NCI-H446 (cell line): ENCODE measurements around the gene CADM1.

Experiments used
- DNase-seq, 2 experiments: peaks; one replicate each; lab custom pipeline; 2025; lab: John Stamatoyannopoulos, UW

The CADM1 gene

GRCh38 chr11:115398333-115399080, 105.7 kb downstream of the CADM1 start:
- no peak for DNase-seq

GRCh38 chr11:115396533-115396932, 107.7 kb downstream of the CADM1 start:
- DNase-seq = peak; percentile 12 to 20

- DNase-seq = no peak
These were observed 110.3 kb downstream of the CADM1 start for GRCh38 chr11:115393950-115394349.

GRCh38 chr11:115391598-115391997, 112.6 kb downstream of the CADM1 start:
- DNase-seq = peak in 1 of 2 experiments; percentile 13

- no peak for DNase-seq
These were observed 113.1 kb downstream of the CADM1 start for GRCh38 chr11:115391160-115391559.

- no peak for DNase-seq
These were observed 113.8 kb downstream of the CADM1 start for GRCh38 chr11:115390441-115390840.

- DNase-seq = no peak
These were observed 114.4 kb downstream of the CADM1 start for GRCh38 chr11:115389790-115390189.

- no peak for DNase-seq
These were observed 119.0 kb downstream of the CADM1 start for GRCh38 chr11:115385226-115385625.

- no peak for DNase-seq
These were observed 120.0 kb downstream of the CADM1 start for GRCh38 chr11:115384236-115384635.

- DNase-seq = no peak
These were observed 120.8 kb downstream of the CADM1 start for GRCh38 chr11:115383431-115383830.

- no peak for DNase-seq
These were observed 124.7 kb downstream of the CADM1 start for GRCh38 chr11:115379528-115379927.

GRCh38 chr11:115378557-115378956, 125.7 kb downstream of the CADM1 start:
- no peak for DNase-seq

GRCh38 chr11:115377882-115378296, 126.3 kb downstream of the CADM1 start:
- no peak for DNase-seq

GRCh38 chr11:115368616-115369015, 135.6 kb downstream of the CADM1 start:
- no peak for DNase-seq

GRCh38 chr11:115366826-115367225, 137.4 kb downstream of the CADM1 start:
- DNase-seq = no peak

- no peak for DNase-seq
These were observed 138.3 kb downstream of the CADM1 start for GRCh38 chr11:115365907-115366306.

- no peak for DNase-seq
These were observed 139.3 kb downstream of the CADM1 start for GRCh38 chr11:115364896-115365295.

GRCh38 chr11:115363921-115364320, 140.3 kb downstream of the CADM1 start:
- DNase-seq = no peak

GRCh38 chr11:115363426-115363825, 140.8 kb downstream of the CADM1 start:
- no peak for DNase-seq

GRCh38 chr11:115362997-115363396, 141.2 kb downstream of the CADM1 start:
- DNase-seq = peak in 1 of 2 experiments; percentile 30

- DNase-seq = no peak
These were observed 143.2 kb downstream of the CADM1 start for GRCh38 chr11:115361025-115361424.

- DNase-seq = no peak
These were observed 143.9 kb downstream of the CADM1 start for GRCh38 chr11:115360186-115360824.

- DNase-seq = no peak
These were observed 147.1 kb downstream of the CADM1 start for GRCh38 chr11:115357066-115357465.
